ENCODE measurements around the gene WASF2. TPM values are rescaled to one million over a fixed set of nuclear protein-coding genes. Genes with fewer than 3 reads are reported as not detected.
"Not testable (repeated sequence)": the region's sequence is repeated elsewhere in the genome, so short reads cannot be mapped to it uniquely, and the experiment has no call there.

WASF2 gene
- total RNA-seq, 2 experiments from 2014 or later = 139 to 148 TPM

- H3K4me3 Mint-ChIP-seq = no peak overlapping the region
- no peaks in the 10 kb centered on the region for H3K9me3 Mint-ChIP-seq
- H3K27me3 Mint-ChIP-seq = no peaks in the 10 kb centered on the region
- no peak overlapping the region for H3K27ac Mint-ChIP-seq
- peaks cover 42% of the 10 kb centered on the region for H3K36me3 Mint-ChIP-seq
- no peak for DNase-seq
- no peak for ATAC-seq (ENCODE audit: low read depth)
- H3K4me1 Mint-ChIP-seq = no peaks in the 10 kb centered on the region
- POLR2A ChIA-PET = no interaction called here
Measured at GRCh38 chr1:27410709-27411108, 79.3 kb downstream of the WASF2 start.

DNA sequence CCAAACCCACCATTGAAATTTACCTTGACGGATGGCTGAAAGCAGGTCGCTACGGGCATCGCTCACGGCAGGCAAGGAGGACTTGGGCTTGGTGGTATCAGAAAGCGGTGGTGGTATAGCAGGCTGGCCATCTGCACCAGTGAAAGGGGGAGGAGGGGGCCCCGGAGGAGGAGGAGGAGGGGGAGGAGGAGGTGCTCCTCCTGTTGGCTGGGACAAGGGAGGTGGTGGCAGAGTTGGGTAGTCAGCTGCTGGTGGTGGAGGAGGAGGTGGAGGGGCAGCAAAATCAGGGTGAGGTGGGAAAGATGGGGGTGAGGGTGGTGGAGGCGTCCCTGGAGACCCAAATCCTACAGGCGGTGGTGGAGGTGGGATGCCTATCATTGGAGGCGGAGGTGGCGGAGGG, 80.3 kb downstream of the WASF2 start:
- H3K27ac Mint-ChIP-seq = peak overlapping the region; percentile 45
- H3K4me1 Mint-ChIP-seq = no peaks in the 10 kb centered on the region
- no peak overlapping the region for H3K4me3 Mint-ChIP-seq
- no peaks in the 10 kb centered on the region for H3K27me3 Mint-ChIP-seq
- POLR2A ChIA-PET = no interaction called here
- DNase-seq = no peak
- H3K36me3 Mint-ChIP-seq = peaks cover 33% of the 10 kb centered on the region
- no peak for ATAC-seq (ENCODE audit: low read depth)
- H3K9me3 Mint-ChIP-seq = no peaks in the 10 kb centered on the region

DNA sequence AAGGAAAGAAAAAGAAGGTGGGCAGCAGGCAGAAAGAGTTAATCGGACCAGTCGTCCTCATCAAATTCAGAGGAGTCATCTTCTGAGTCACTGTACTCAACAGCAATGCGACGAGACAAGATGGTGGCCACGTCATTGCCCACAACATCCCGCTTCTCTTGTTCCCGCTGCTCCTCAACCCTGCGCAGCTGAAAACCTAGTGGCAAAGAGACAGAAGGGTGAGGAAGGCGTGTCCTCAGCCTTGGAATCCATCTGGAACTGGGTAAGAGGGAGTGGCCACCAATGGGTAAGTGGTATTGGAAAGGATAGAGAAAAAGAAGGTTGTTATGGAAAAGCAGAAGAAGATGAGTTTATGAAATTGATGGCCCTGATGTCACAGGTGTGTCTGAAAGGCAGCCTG, 81.8 kb downstream of the WASF2 start:
- H3K4me3 Mint-ChIP-seq = no peak overlapping the region
- no peak overlapping the region for H3K27ac Mint-ChIP-seq
- H3K27me3 Mint-ChIP-seq = no peaks in the 10 kb centered on the region
- peaks cover 12% of the 10 kb centered on the region for H3K4me1 Mint-ChIP-seq
- no peaks in the 10 kb centered on the region for H3K9me3 Mint-ChIP-seq
- peaks cover 24% of the 10 kb centered on the region for H3K36me3 Mint-ChIP-seq
- DNase-seq (no peak), ATAC-seq (ENCODE audit: low read depth) (no peak)
- POLR2A ChIA-PET = no interaction called here

GRCh38 chr1:27406791-27407190, 83.2 kb downstream of the WASF2 start:
- H3K9me3 Mint-ChIP-seq; POLR2A ChIA-PET; ATAC-seq (ENCODE audit: low read depth); DNase-seq; H3K27ac Mint-ChIP-seq; H3K4me3 Mint-ChIP-seq; H3K27me3 Mint-ChIP-seq: not testable (repeated sequence)
- Mint-ChIP-seq H3K36me3 (peaks cover 17% of the 10 kb centered on the region), H3K4me1 (peaks cover 14% of the 10 kb centered on the region)

DNA sequence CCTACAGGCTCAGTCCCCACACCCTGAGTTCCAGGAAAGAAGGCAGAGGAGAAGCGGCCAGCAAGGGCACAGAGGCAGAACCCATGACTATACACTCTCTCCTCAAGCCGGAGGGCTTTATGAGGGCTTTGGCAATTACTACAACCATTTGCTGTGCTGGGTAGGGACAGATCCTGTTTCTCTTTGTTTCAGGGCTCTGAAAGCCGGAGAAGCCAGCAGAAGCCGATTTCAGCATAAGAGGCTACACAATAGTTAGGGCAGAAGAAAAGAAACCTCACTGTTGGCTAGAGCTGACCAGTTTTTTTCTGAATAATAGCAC, 83.6 kb downstream of the WASF2 start:
- H3K36me3 Mint-ChIP-seq = peaks cover 16% of the 10 kb centered on the region
- DNase-seq (no peak), ATAC-seq (ENCODE audit: low read depth) (no peak)
- peaks cover 14% of the 10 kb centered on the region for H3K4me1 Mint-ChIP-seq
- POLR2A ChIA-PET = no interaction called here
- no peaks in the 10 kb centered on the region for H3K9me3 Mint-ChIP-seq
- no peak overlapping the region for H3K4me3 Mint-ChIP-seq
- H3K27me3 Mint-ChIP-seq = no peaks in the 10 kb centered on the region
- H3K27ac Mint-ChIP-seq = peak overlapping the region; percentile 22

DNA sequence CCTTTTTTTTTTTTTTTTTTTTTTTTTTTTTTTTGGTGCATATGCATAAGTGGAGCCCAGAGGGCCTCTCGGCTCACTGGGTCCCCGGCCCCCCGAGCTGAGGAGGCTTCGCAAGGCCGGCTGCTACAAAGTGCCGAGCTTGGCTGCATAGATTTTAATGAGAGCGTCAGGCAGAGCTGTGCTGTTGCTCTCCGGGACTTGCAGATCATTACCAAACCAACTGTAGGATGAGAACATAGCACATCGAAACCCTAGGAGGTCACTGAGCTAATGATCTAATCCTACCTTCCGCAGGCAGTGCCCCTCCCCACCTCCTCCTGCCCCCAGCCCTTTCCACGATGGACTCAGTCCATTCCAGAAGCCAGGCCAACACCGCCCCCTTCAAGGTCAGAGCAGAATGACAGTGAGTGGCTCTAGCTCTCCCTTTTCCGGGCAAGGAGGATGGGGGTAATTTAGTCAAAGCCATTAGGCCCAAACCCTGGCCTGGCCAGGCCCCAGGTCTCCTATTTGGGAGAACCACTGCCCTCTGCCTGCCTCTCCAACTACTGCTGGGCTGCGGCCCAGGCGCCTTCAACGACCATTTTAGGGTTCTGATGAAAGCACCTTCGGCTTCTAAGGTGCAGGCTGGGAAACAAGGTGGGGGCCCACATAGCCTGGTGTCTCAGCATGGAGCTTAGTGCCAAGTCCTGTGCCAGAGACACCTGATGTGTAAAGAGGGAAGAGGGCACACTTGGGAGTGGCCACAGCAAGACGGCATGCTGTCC, 84.2 kb downstream of the WASF2 start:
- Mint-ChIP-seq H3K27ac (peak overlapping the region; percentile 22), H3K4me1 (peaks cover 14% of the 10 kb centered on the region), H3K36me3 (peaks cover 11% of the 10 kb centered on the region)
- H3K27me3 Mint-ChIP-seq; ATAC-seq (ENCODE audit: low read depth); H3K9me3 Mint-ChIP-seq; DNase-seq; H3K4me3 Mint-ChIP-seq; POLR2A ChIA-PET: not testable (repeated sequence)

DNA sequence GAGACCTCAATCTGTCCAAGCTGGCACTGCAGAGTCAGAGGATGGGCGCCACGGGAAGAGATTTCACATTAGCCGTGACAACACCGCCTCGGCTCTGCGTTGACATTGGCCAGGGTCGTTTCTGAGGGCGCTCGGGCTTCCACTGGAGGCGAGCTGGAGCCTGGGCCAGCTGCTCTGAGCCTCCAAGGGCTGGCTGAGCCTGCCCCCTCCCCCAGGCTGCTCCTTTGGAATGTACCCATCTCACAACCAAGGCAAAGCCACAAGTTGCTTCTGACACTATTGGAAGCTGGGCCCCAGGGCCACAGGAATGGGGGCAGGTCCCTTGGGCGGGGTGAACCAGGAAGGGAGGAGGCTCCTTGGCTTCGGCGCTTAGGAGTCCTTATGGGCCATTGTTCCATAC, 84.9 kb downstream of the WASF2 start:
- Mint-ChIP-seq H3K27me3 (no peaks in the 10 kb centered on the region), H3K4me1 (peaks cover 14% of the 10 kb centered on the region), H3K9me3 (no peaks in the 10 kb centered on the region), H3K27ac (no peak overlapping the region), H3K36me3 (peaks cover 11% of the 10 kb centered on the region), H3K4me3 (no peak overlapping the region)
- DNase-seq (no peak), ATAC-seq (ENCODE audit: low read depth) (no peak)
- POLR2A ChIA-PET = no interaction called here

DNA sequence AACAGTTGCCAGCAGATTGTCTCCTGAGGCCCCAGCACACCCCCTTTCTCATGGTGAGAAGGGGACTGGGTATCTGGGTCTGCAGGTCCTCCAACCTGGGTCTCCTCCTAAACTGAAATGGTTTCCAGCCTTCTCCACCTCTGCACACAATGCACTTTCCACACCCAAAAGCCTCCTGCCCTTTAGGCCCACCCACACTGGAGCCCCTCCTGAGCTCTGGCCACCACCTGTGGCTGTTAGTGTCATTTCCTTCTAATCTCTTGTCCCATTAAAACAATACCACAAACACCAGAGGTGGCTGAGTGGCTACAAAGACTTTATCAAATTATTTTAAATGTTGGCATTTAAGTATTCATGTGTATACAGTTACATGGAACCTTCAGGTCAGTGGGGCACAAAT, 86.0 kb downstream of the WASF2 start:
- H3K27me3 Mint-ChIP-seq = no peaks in the 10 kb centered on the region
- peak; percentile 7 for ATAC-seq (ENCODE audit: low read depth)
- H3K9me3 Mint-ChIP-seq = no peaks in the 10 kb centered on the region
- H3K27ac Mint-ChIP-seq = peak overlapping the region; percentile 70
- no peak for DNase-seq
- H3K4me1 Mint-ChIP-seq = peaks cover 14% of the 10 kb centered on the region
- peak overlapping the region; percentile 49 for H3K4me3 Mint-ChIP-seq
- POLR2A ChIA-PET = interaction anchor here (0.7 to 1.9 kb wide), 3 partner anchors 26 to 206 kb away, joined by 3 to 5 read pairs (median 4); partner anchors contain the start of gene AHDC1
- peaks cover 9% of the 10 kb centered on the region for H3K36me3 Mint-ChIP-seq

- Mint-ChIP-seq H3K9me3 (no peaks in the 10 kb centered on the region), H3K27ac (peak overlapping the region; percentile 63), H3K27me3 (no peaks in the 10 kb centered on the region), H3K36me3 (peaks cover 6% of the 10 kb centered on the region), H3K4me3 (peak overlapping the region; percentile 17), H3K4me1 (peaks cover 14% of the 10 kb centered on the region)
- ATAC-seq (ENCODE audit: low read depth) = peak; percentile 57
- POLR2A ChIA-PET = interaction anchor here (0.5 to 1.9 kb wide), 6 partner anchors 27 to 260 kb away, joined by 3 to 5 read pairs (median 4); partner anchors contain the start of gene AHDC1
- DNase-seq = no peak
Measured at GRCh38 chr1:27403065-27403726, 86.8 kb downstream of the WASF2 start.

DNA sequence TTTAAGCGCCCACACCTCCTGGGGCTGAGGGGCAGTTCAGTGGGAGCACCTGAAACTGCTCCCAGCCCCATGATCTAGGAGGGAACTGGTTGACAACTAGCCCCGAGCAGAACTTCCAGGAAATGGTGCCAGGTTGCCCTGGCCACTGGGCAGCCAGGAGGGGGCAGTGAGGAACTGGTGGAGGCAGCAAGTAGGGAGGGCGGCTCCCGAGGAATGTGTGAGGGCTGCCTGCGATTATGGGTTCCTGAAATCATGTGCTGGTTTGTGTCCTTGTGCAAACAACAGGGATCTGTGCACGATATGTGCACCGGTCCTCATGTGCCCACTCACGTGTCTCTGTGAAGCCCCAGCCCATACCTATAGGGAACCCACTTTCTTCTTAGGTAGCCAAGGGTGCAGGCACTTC, 87.6 kb downstream of the WASF2 start:
- ATAC-seq (ENCODE audit: low read depth) (no peak), DNase-seq (no peak)
- POLR2A ChIA-PET = interaction anchor here (1.0 to 1.9 kb wide), 4 partner anchors 28 to 261 kb away, joined by 3 to 5 read pairs (median 4); partner anchors contain the start of gene AHDC1
- Mint-ChIP-seq H3K9me3 (no peaks in the 10 kb centered on the region), H3K27ac (peak overlapping the region; percentile 63), H3K4me1 (peaks cover 14% of the 10 kb centered on the region), H3K27me3 (no peaks in the 10 kb centered on the region), H3K36me3 (peaks cover 2% of the 10 kb centered on the region), H3K4me3 (no peak overlapping the region)

DNA sequence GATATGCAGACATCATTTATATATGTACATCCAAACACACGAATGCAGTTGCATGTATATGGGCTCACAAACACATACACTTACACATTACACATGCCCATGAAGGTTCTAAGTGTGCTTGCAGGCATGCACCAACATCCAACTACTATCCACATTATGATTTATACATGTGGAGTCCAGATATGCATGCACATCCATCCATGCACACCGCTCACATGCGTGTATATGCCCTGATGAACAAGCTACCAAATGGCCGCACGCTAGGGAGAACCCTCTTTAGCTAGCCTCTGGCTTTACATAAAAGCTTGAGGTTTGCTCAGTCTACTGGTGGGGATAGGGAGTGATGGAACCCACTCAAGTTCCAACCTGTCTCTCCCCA, 89.0 kb downstream of the WASF2 start:
- H3K4me3 Mint-ChIP-seq = no peak overlapping the region
- no peak for ATAC-seq (ENCODE audit: low read depth)
- POLR2A ChIA-PET = interaction anchor here (1.0 kb wide), 1 partner anchor 9 kb away, joined by 3 read pairs; the partner anchor contains the start of gene GPR3

GRCh38 chr1:27400082-27400962, 89.6 kb downstream of the WASF2 start:
- Mint-ChIP-seq H3K36me3 (no peaks in the 10 kb centered on the region), H3K9me3 (no peaks in the 10 kb centered on the region), H3K27ac (no peak overlapping the region), H3K4me1 (peaks cover 14% of the 10 kb centered on the region), H3K4me3 (no peak overlapping the region), H3K27me3 (no peaks in the 10 kb centered on the region)
- POLR2A ChIA-PET = interaction anchor here (0.6 kb wide), 1 partner anchor 56 kb away, joined by 9 read pairs; no protein-coding TSS in a partner anchor
- DNase-seq (no peak), ATAC-seq (ENCODE audit: low read depth) (no peak)

More for the DNA sequence above, 89.0 kb downstream of the WASF2 start:
- no peak for DNase-seq
- Mint-ChIP-seq H3K27ac (no peak overlapping the region), H3K27me3 (no peaks in the 10 kb centered on the region), H3K9me3 (no peaks in the 10 kb centered on the region), H3K4me1 (peaks cover 14% of the 10 kb centered on the region), H3K36me3 (no peaks in the 10 kb centered on the region)

All from activated naive CD8-positive, alpha-beta T cell treated with anti-CD3 and anti-CD28 coated beads, Interleukin-2, amount 10 ng/mL, durations not matched to agents 7 days and 5 days (primary cell).